HEK293 (cell line): ENCODE data around the gene SETD4.

Source experiments
- CTCF ChIA-PET: fragments of 350-600 bp; formaldehyde crosslinking; extraction: SDS; loops from one replicate; lab custom pipeline; 2021; ENCODE audit warnings: antibody characterized with exemption; lab: Yijun Ruan, JAX
- POLR2A ChIA-PET: fragments of 300-600 bp; formaldehyde crosslinking; extraction: SDS; loops from one replicate; lab custom pipeline; 2020; ENCODE audit warnings: antibody characterized with exemption, inconsistent platforms; lab: Yijun Ruan, JAX
- H3K27ac ChIP-seq: fragments of 200-500 bp; sonication (Bioruptor generic); 2 replicates; pipeline ENCODE4 v1.5.1; 2014; ENCODE audit warnings: low read depth, low read length, control low read depth, inconsistent platforms; ENCODE audit errors: extremely low read depth
- H3K36me3 ChIP-seq, 2 experiments: fragments of 200-500 bp in 1 of 2; sonication (Bioruptor generic) in 1 of 2; 1 replicate in 1 of 2; 2 replicates in 1 of 2; pipeline ENCODE4 v1.5.1; 2014 to 2017; ENCODE audit warnings: inconsistent platforms in 2 of 2, low read length in 2 of 2; ENCODE audit not compliant: control insufficient read depth in 2 of 2, insufficient read depth in 1 of 2
- H3K4me1 ChIP-seq: fragments of 200-500 bp; sonication (Bioruptor generic); 2 replicates; pipeline ENCODE4 v1.5.1; 2014; ENCODE audit warnings: mild to moderate bottlenecking, low read length, inconsistent platforms; ENCODE audit not compliant: control insufficient read depth, insufficient read depth
- H3K4me3 ChIP-seq: 2 replicates; pipeline ENCODE4 v1.5.1; 2011; ENCODE audit warnings: low read depth, mild to moderate bottlenecking, control low read depth, low read length, moderate library complexity
- H3K9me3 ChIP-seq: fragments of 200-500 bp; sonication (Bioruptor generic); 2 replicates; pipeline ENCODE4 v1.5.1; 2014; ENCODE audit warnings: low read depth, low read length, inconsistent platforms; ENCODE audit not compliant: control insufficient read depth, insufficient read depth
- EGR2 ChIP-seq: fragments of 450-650 bp; formaldehyde crosslinking; IDR thresholded peaks from 2 replicates; pipeline ENCODE4 v1.5.1; 2016; ENCODE audit warnings: low read depth, missing biosample characterization, missing genetic modification characterization
- GLI4 ChIP-seq: fragments of 450-650 bp; formaldehyde crosslinking; IDR thresholded peaks from 2 replicates; pipeline ENCODE4 v1.5.1; 2016; ENCODE audit warnings: missing biosample characterization, missing genetic modification characterization
- KLF9 ChIP-seq: fragments of 450-650 bp; formaldehyde crosslinking; IDR thresholded peaks from 2 replicates; pipeline ENCODE4 v1.5.1; 2016; ENCODE audit warnings: missing biosample characterization, missing genetic modification characterization, low read depth
- PRDM10 ChIP-seq: fragments of 450-650 bp; formaldehyde crosslinking; IDR thresholded peaks from 2 replicates; pipeline ENCODE4 v1.5.1; 2016; ENCODE audit warnings: missing biosample characterization, missing genetic modification characterization
- REST ChIP-seq: fragments of 450-650 bp; formaldehyde crosslinking; IDR thresholded peaks from 2 replicates; pipeline ENCODE4 v1.5.1; 2016; ENCODE audit warnings: missing biosample characterization, missing genetic modification characterization
- SCRT1 ChIP-seq: fragments of 450-650 bp; formaldehyde crosslinking; IDR thresholded peaks from 2 replicates; pipeline ENCODE4 v1.5.1; 2016; ENCODE audit warnings: missing biosample characterization, missing genetic modification characterization, borderline replicate concordance
- SCRT2 ChIP-seq: fragments of 450-650 bp; formaldehyde crosslinking; IDR thresholded peaks from 2 replicates; pipeline ENCODE4 v1.5.1; 2016; ENCODE audit warnings: missing biosample characterization, missing genetic modification characterization
- SP2 ChIP-seq: fragments of 450-650 bp; formaldehyde crosslinking; IDR thresholded peaks from 2 replicates; pipeline ENCODE4 v1.5.1; 2016; ENCODE audit warnings: missing biosample characterization, missing genetic modification characterization
- ZBTB17 ChIP-seq: fragments of 450-650 bp; formaldehyde crosslinking; IDR thresholded peaks from 2 replicates; pipeline ENCODE4 v1.5.1; 2016; ENCODE audit warnings: missing biosample characterization, missing genetic modification characterization
- ZBTB20 ChIP-seq: fragments of 450-650 bp; formaldehyde crosslinking; IDR thresholded peaks from 2 replicates; pipeline ENCODE4 v1.5.1; 2016; ENCODE audit warnings: missing biosample characterization, missing genetic modification characterization
- ZBTB49 ChIP-seq: fragments of 450-650 bp; formaldehyde crosslinking; IDR thresholded peaks from 2 replicates; pipeline ENCODE4 v1.5.1; 2016; ENCODE audit warnings: missing biosample characterization, missing genetic modification characterization, low read depth
- ZNF121 ChIP-seq: fragments of 450-650 bp; formaldehyde crosslinking; IDR thresholded peaks from 2 replicates; pipeline ENCODE4 v1.5.1; 2016; ENCODE audit warnings: missing biosample characterization, missing genetic modification characterization
- ZNF169 ChIP-seq: fragments of 450-650 bp; formaldehyde crosslinking; IDR thresholded peaks from 2 replicates; pipeline ENCODE4 v1.5.1; 2016; ENCODE audit warnings: missing biosample characterization, missing genetic modification characterization
- ZNF175 ChIP-seq: fragments of 450-650 bp; formaldehyde crosslinking; IDR thresholded peaks from 2 replicates; pipeline ENCODE4 v1.5.1; 2016; ENCODE audit warnings: missing biosample characterization, missing genetic modification characterization
- ZNF394 ChIP-seq: fragments of 450-650 bp; formaldehyde crosslinking; IDR thresholded peaks from 2 replicates; pipeline ENCODE4 v1.5.1; 2016; ENCODE audit warnings: missing biosample characterization, missing genetic modification characterization, mild to moderate bottlenecking, moderate library complexity, borderline replicate concordance
- ZNF561 ChIP-seq: fragments of 450-650 bp; IDR thresholded peaks from 2 replicates; pipeline ENCODE4 v1.5.1; 2018; ENCODE audit warnings: missing biosample characterization, missing genetic modification characterization, borderline replicate concordance
- ZNF677 ChIP-seq: fragments of 450-650 bp; IDR thresholded peaks from 2 replicates; pipeline ENCODE4 v1.5.0; 2018; ENCODE audit warnings: missing biosample characterization, mild to moderate bottlenecking, missing genetic modification characterization, moderate library complexity
- ZNF76 ChIP-seq: fragments of 450-650 bp; formaldehyde crosslinking; IDR thresholded peaks from 2 replicates; pipeline ENCODE4; 2016; ENCODE audit warnings: low read depth, missing biosample characterization, missing genetic modification characterization, borderline replicate concordance
- ZNF776 ChIP-seq: fragments of 450-650 bp; formaldehyde crosslinking; IDR thresholded peaks from 2 replicates; pipeline ENCODE4 v1.5.0; 2017; ENCODE audit warnings: missing biosample characterization, missing genetic modification characterization, borderline replicate concordance
- ZNF785 ChIP-seq: fragments of 450-650 bp; formaldehyde crosslinking; IDR thresholded peaks from 2 replicates; pipeline ENCODE4 v1.5.1; 2016; ENCODE audit warnings: missing biosample characterization, missing genetic modification characterization
- ZSCAN30 ChIP-seq: fragments of 450-650 bp; IDR thresholded peaks from 2 replicates; pipeline ENCODE4 v1.5.1; 2018; ENCODE audit warnings: missing biosample characterization, mild to moderate bottlenecking, missing genetic modification characterization, moderate library complexity

SETD4 gene

GRCh38 chr21:36032647-36033406, 27.5 kb downstream of the SETD4 start:
- TF ChIP-seq ZBTB20 (tag by site-specific recombination) (no peak), PRDM10 (no peak), ZNF394 (tag by site-specific recombination) (no peak), SCRT2 (tag by site-specific recombination) (peak; percentile 78), ZNF169 (tag by site-specific recombination) (no peak), ZNF677 (no peak), ZNF561 (tag by site-specific recombination) (no peak), SCRT1 (0 out of 2 replicates have a peak, but pooled peaks have one; percentile 31), EGR2 (0 out of 2 replicates have a peak, but pooled peaks have one; percentile 15), ZNF785 (tag by site-specific recombination) (no peak), ZNF175 (tag by site-specific recombination) (no peak), GLI4 (tag by site-specific recombination) (no peak), ZBTB17 (tag by site-specific recombination) (no peak)
- ChIA-PET CTCF (no interaction called here), POLR2A (no interaction called here)

GRCh38 chr21:36030581-36031189, 29.6 kb downstream of the SETD4 start:
- POLR2A ChIA-PET, result no interaction called here
- Histone ChIP-seq H3K9me3 (no peaks in the 10 kb centered on the region), H3K27ac (no peak overlapping the region), H3K4me3 (no peak overlapping the region), H3K36me3 (peaks cover 6 to 22% of the 10 kb centered on the region in 2 experiments), H3K4me1 (no peaks in the 10 kb centered on the region)
- CTCF ChIA-PET, result interaction anchor here (0.5 to 1.9 kb wide), 6 partner anchors 12 to 1285 kb away, joined by 3 to 7 read pairs (median 3); no protein-coding TSS in a partner anchor
- TF ChIP-seq ZNF121 (tag by site-specific recombination) (peak; percentile 86), REST (tag by site-specific recombination) (no peak), ZNF776 (tag by site-specific recombination) (no peak), ZNF76 (0 out of 2 replicates have a peak, but pooled peaks have one; percentile 34), KLF9 (tag by site-specific recombination) (no peak), ZBTB49 (tag by site-specific recombination) (no peak), SP2 (no peak), ZSCAN30 (tag by site-specific recombination) (no peak)

More at GRCh38 chr21:36032647-36033406, 27.5 kb downstream of the SETD4 start:
- Histone ChIP-seq H3K4me1 (no peaks in the 10 kb centered on the region), H3K27ac (no peak overlapping the region), H3K9me3 (no peaks in the 10 kb centered on the region), H3K4me3 (no peak overlapping the region), H3K36me3 (peaks cover 25 to 39% of the 10 kb centered on the region in 2 experiments)
